Fibroblast of pulmonary artery (primary cell): Measurements from ENCODE around the gene IL1RAPL1.

Source experiments
- DNase-seq: peaks from one replicate; pipeline ENCODE4 v3.0.0-alpha.2; 2010; ENCODE audit warnings: low read depth
- H3K4me3 ChIP-seq: replicated peaks from 2 replicates; pipeline ENCODE4 v1.5.1; 2011; ENCODE audit warnings: low read depth, mild to moderate bottlenecking, control low read depth, low read length, moderate library complexity
- TF ChIP-seq, protein P1 (sequence below): IDR thresholded peaks from 2 replicates; pipeline ENCODE4 v1.5.1; 2011; ENCODE audit warnings: mild to moderate bottlenecking, control low read depth, low read length, inconsistent platforms; ENCODE audit errors: missing control alignments

The IL1RAPL1 gene

DNA sequence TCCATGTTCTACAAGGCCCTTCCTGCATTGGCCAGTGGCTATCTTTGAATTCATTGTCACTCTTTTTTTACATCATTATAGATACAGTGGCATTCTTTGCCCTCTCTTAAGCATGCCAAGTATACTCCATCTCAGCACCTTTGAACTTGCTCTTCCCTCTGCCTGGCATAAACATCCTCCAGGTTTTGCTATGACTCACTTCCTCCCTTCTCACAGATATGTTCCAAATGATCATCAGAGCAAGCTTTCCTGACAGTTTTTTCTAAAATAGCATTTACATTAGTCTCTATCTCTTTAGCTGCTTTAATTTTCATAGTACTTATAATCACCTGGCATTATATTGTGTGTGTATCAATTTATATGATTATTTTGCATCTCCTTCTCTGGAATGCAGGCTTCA lies 1074.9 kb downstream of the IL1RAPL1 start:
- DNase-seq, result peak; percentile 68
- TF ChIP-seq, protein P1, sequence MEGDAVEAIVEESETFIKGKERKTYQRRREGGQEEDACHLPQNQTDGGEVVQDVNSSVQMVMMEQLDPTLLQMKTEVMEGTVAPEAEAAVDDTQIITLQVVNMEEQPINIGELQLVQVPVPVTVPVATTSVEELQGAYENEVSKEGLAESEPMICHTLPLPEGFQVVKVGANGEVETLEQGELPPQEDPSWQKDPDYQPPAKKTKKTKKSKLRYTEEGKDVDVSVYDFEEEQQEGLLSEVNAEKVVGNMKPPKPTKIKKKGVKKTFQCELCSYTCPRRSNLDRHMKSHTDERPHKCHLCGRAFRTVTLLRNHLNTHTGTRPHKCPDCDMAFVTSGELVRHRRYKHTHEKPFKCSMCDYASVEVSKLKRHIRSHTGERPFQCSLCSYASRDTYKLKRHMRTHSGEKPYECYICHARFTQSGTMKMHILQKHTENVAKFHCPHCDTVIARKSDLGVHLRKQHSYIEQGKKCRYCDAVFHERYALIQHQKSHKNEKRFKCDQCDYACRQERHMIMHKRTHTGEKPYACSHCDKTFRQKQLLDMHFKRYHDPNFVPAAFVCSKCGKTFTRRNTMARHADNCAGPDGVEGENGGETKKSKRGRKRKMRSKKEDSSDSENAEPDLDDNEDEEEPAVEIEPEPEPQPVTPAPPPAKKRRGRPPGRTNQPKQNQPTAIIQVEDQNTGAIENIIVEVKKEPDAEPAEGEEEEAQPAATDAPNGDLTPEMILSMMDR, result no peak
- H3K4me3 ChIP-seq, result no peak overlapping the region

DNA sequence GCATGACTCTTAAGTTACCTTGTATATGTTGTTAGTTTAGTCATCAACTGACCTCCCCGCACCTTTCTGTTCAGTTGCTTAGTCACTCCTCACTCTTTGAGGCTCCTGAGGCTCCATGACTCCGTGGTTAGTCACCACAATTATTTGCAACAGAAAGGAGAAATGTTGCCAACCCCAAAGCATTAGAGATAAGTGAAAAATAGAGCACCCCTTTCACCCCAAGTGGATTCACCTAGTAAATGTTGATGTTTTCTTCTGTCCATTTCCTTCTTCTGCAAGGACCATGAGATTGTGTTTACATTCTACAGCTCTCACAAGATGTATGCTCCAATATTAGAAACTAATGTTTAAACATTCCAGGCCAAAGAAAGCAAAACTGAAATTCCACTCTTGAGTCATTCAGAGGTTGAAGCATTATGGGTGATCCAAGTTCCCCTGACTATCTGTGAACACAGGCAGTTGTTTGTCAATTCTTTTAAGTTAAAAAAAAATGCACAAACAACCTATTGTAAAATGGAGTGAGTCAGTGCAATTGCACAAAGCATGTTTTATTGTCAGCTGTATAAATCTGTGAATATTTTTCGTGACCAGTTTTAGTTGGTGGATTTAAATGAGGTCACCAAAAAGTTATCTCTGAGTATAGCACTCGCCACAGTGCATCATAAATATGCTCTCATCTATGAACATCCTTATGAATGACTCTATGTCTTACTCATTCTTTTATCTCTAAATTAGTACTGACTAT lies 1075.7 kb downstream of the IL1RAPL1 start:
- peak overlapping the region; percentile 17 for H3K4me3 ChIP-seq
- TF ChIP-seq, protein P1, result no peak
- DNase-seq, result peak; percentile 87

DNA sequence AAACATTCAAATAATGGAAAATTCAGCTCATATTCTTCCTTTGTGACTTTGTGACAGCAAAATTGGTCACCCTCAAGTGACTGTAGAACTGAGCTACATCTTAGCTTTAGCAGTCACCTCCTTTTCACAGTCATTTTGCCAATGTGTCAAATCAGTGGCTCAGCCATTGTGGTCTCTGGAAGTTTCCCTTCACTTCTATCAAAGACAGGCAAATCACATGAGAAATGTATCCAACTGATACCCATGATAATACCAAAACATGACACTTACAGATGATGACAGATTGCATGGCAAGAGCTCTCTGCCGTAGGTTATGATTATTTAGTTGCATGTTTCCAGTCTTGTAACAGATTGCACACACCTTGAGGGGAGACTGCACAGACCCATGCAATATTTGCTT lies 1078.3 kb downstream of the IL1RAPL1 start:
- TF ChIP-seq, protein P1, result no peak
- DNase-seq, result no peak
- no peak overlapping the region for H3K4me3 ChIP-seq

DNA sequence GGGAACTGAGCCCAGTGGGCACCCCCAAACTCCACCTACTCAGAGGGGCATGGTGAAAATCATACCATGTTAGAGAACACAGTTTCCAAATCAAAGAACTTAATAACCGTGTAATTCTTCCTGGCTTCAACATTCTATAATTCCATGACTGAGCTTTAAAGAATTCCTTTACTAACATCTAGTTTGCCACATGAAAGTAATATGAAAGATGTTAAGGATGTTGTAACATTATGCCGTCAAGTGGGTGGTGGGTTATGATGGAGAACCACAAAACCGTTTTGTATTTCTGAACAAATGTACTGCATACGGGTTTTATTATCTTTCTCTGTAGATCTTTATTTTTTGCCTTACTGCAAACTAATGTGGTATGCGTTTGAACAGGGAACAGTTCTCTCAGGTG lies 1079.1 kb downstream of the IL1RAPL1 start:
- H3K4me3 ChIP-seq, result no peak overlapping the region
- TF ChIP-seq, protein P1, result no peak
- DNase-seq, result no peak

DNA sequence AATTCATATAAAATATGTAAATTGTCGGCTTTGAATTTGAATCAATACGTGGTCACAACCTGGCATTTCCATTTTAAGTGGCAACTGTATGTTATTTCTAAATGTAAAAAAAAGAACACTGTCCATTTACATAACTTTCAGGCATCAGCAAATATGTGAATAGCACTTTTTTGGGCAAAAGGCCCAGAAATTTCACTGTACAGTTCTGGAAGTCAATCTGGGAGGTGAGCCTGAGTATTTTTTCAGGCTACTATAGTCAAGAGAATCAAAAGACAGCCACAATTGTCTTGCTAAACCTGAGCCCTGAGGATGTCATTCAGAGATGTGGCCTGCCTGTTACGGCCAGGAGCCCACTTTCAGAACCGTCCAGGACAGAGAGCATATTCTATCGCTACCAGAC lies 1084.2 kb downstream of the IL1RAPL1 start:
- DNase-seq, result peak; percentile 48
- TF ChIP-seq, protein P1, result no peak
- no peak overlapping the region for H3K4me3 ChIP-seq

DNA sequence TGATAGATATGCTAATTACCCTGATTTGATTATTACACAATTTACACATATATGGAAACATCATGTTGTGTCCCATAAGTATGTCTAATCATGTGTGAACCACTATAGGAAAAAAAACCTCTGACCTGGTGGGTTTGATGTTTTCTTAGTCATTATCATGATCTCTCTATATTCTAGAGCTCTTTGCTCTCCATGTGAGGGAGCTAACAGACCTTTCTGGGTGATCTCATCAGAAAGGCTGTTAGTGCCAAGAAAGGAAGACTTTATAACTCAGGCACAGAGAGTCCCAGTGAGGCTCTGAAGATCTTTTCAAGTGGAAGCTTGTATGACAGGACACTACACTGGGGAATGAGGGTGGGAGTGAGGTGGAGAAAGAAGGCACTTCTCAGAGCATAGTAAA lies 1100.4 kb downstream of the IL1RAPL1 start:
- peak; percentile 61 for DNase-seq
- no peak overlapping the region for H3K4me3 ChIP-seq
- TF ChIP-seq, protein P1, result peak; percentile 25

DNA sequence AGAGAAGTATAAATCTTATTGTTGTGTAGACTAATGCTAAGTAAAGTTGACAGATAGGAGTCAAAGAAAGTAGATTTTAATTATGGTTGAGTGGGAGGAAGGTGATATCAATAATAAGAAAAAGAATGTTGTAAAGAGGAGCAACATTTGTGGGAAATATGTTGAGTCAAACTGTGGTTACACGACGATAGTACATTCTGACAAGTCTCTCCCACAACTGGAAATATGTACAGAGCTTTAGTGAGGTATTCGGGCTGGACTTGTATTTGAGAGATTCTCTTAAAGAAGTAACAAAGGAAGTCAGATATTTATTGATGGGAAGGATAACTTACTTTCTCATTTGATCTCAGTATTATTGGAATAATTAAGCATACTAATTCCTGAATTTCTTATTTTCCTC lies 1102.8 kb downstream of the IL1RAPL1 start:
- TF ChIP-seq, protein P1, result no peak
- peak; percentile 72 for DNase-seq
- H3K4me3 ChIP-seq, result no peak overlapping the region
